ENCODE results near the gene ACACA. TPM values are rescaled to one million over a fixed set of nuclear protein-coding genes. Genes with fewer than 3 reads are reported as not detected.
"Not testable (repeated sequence)": the region's sequence is repeated elsewhere in the genome, so short reads cannot be mapped to it uniquely, and the experiment has no call there.

Gene ACACA
- total RNA-seq, 1 donor from 2014 or later: 101 TPM

GRCh38 chr17:37146086-37147064 is 260.3 kb downstream of the ACACA start:
- Mint-ChIP-seq H3K4me3 (no peak overlapping the region), H3K27me3 (no peaks in the 10 kb centered on the region), H3K36me3 (peaks cover 28% of the 10 kb centered on the region), H3K9me3 (no peaks in the 10 kb centered on the region), H3K4me1 (ENCODE audit: unreplicated experiment) (peaks cover 10% of the 10 kb centered on the region), H3K27ac (no peak overlapping the region)
- no peak for TF ChIP-seq CTCF (conservative IDR thresholded peaks at IDR 0.05)
- no peak for DNase-seq (ENCODE audit: extremely low spot score, unreplicated experiment)

DNA sequence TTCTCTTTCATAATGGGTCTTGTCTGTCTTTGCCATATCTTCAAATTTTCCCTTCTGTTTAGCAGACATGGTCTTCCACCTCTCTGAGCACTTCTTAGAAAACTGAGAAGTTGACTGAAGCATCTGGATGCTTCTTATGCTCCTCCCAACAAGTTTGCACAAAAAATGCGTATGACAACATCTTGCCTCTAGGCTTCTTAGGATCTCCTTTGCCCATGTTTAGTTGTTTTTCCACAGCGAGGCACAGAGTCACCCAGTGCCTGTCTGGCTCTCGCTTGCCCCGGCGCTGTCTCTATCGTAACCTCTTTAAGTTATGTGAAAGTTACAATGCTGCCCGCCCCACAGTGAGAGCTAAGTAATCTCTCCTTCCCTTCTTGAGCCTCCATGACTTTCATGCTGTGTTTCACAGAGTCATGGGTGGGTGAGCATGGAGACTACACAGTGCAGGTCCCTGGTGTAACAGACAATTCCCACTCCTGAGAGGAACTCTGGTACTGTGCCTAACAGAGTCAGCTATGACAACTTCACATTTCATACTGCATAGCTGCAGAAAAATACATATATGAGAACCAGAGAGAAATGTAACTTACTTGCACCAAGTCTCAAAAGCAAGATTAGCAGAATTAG is 262.4 kb downstream of the ACACA start:
- no peak for TF ChIP-seq CTCF (conservative IDR thresholded peaks at IDR 0.05)

GRCh38 chr17:37143558-37143957 is 263.1 kb downstream of the ACACA start:
- DNase-seq (ENCODE audit: extremely low spot score, unreplicated experiment); H3K9me3 Mint-ChIP-seq; H3K27me3 Mint-ChIP-seq; H3K4me3 Mint-ChIP-seq; H3K27ac Mint-ChIP-seq: not testable (repeated sequence)
- peaks cover 24% of the 10 kb centered on the region for H3K36me3 Mint-ChIP-seq
- H3K4me1 Mint-ChIP-seq (ENCODE audit: unreplicated experiment): peaks cover 16% of the 10 kb centered on the region

More for the DNA sequence above, 262.4 kb downstream of the ACACA start:
- peaks cover 21% of the 10 kb centered on the region for H3K36me3 Mint-ChIP-seq
- no peak for DNase-seq (ENCODE audit: extremely low spot score, unreplicated experiment)
- peaks cover 10% of the 10 kb centered on the region for H3K4me1 Mint-ChIP-seq (ENCODE audit: unreplicated experiment)
- H3K27me3 Mint-ChIP-seq: no peaks in the 10 kb centered on the region
- no peak overlapping the region for H3K27ac Mint-ChIP-seq
- H3K9me3 Mint-ChIP-seq: no peaks in the 10 kb centered on the region
- no peak overlapping the region for H3K4me3 Mint-ChIP-seq

- Mint-ChIP-seq H3K4me1 (ENCODE audit: unreplicated experiment) (peaks cover 16% of the 10 kb centered on the region), H3K9me3 (no peaks in the 10 kb centered on the region), H3K27me3 (no peaks in the 10 kb centered on the region), H3K36me3 (peaks cover 26% of the 10 kb centered on the region), H3K27ac (no peak overlapping the region), H3K4me3 (no peak overlapping the region)
- TF ChIP-seq CTCF (conservative IDR thresholded peaks at IDR 0.05): no peak
- no peak for DNase-seq (ENCODE audit: extremely low spot score, unreplicated experiment)
Measured at GRCh38 chr17:37142294-37142896, 264.2 kb downstream of the ACACA start.

DNA sequence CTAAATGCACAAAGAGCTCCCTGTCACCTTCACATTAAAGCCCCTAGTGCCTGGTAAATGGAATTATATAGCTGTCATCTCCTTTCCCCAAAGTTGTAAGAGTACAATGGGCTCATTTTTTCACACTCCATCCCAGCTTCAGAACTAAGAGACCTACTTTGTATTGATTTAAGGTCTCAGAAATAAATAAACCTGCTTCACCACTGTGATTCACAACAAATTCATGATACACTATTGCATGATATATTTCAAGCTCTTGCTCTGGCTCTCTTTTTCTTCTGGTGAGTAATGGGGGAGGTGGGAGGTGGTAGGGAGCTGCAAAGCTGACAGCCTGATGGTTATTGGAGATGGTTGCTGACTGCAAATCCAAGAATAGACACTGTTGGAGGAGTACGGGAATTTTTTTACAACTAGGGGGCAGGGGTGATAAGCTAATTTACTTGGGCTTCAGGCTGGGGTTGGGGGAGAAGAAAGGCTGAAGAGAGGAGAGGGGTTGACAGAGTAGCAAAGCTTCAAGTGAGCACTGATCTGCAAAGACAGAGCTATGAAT is 268.0 kb downstream of the ACACA start:
- Mint-ChIP-seq H3K36me3 (peaks cover 20% of the 10 kb centered on the region), H3K4me3 (no peak overlapping the region), H3K27ac (no peak overlapping the region), H3K27me3 (no peaks in the 10 kb centered on the region), H3K4me1 (ENCODE audit: unreplicated experiment) (peaks cover 20% of the 10 kb centered on the region), H3K9me3 (no peaks in the 10 kb centered on the region)
- DNase-seq (ENCODE audit: extremely low spot score, unreplicated experiment): no peak
- no peak for TF ChIP-seq CTCF (conservative IDR thresholded peaks at IDR 0.05)
